GM15510 (cell line): ENCODE data around the gene PHTF2.

Experiments used
- POLR2A ChIP-seq: IDR thresholded peaks from 3 replicates; pipeline ENCODE4 v1.6.1; 2011; ENCODE audit warnings: borderline replicate concordance; ENCODE audit not compliant: insufficient read length; ENCODE audit errors: extremely low read depth

The PHTF2 gene

GRCh38 chr7:77837966-77838365 lies 39.4 kb downstream of the PHTF2 start:
- TF ChIP-seq POLR2A = no peak

GRCh38 chr7:77838929-77839491 lies 40.4 kb downstream of the PHTF2 start:
- TF ChIP-seq POLR2A = no peak

- no peak for TF ChIP-seq POLR2A
These were observed 41.3 kb downstream of the PHTF2 start for GRCh38 chr7:77839919-77840318.

GRCh38 chr7:77843194-77843593 lies 44.6 kb downstream of the PHTF2 start:
- no peak for TF ChIP-seq POLR2A

- no peak for TF ChIP-seq POLR2A
These were observed 47.9 kb downstream of the PHTF2 start for GRCh38 chr7:77846317-77847092.

- TF ChIP-seq POLR2A = no peak
These were observed 57.0 kb downstream of the PHTF2 start for GRCh38 chr7:77855371-77856083.

- no peak for TF ChIP-seq POLR2A
These were observed 59.7 kb downstream of the PHTF2 start for GRCh38 chr7:77858278-77858677.

GRCh38 chr7:77859343-77859742 lies 60.8 kb downstream of the PHTF2 start:
- TF ChIP-seq POLR2A = no peak

- no peak for TF ChIP-seq POLR2A
These were observed 64.1 kb downstream of the PHTF2 start for GRCh38 chr7:77862691-77863090.

GRCh38 chr7:77863860-77864259 lies 65.3 kb downstream of the PHTF2 start:
- no peak for TF ChIP-seq POLR2A

- TF ChIP-seq POLR2A = no peak
These were observed 67.8 kb downstream of the PHTF2 start for GRCh38 chr7:77866370-77866769.

- TF ChIP-seq POLR2A = no peak
These were observed 68.4 kb downstream of the PHTF2 start for GRCh38 chr7:77866786-77867536.

- no peak for TF ChIP-seq POLR2A
These were observed 68.9 kb downstream of the PHTF2 start for GRCh38 chr7:77867537-77867865.

GRCh38 chr7:77877791-77878190 lies 79.2 kb downstream of the PHTF2 start:
- no peak for TF ChIP-seq POLR2A

- no peak for TF ChIP-seq POLR2A
These were observed 79.9 kb downstream of the PHTF2 start for GRCh38 chr7:77878500-77878899.
